RKO (cell line): ENCODE data around the gene FANCI.

Source experiments
- DNase-seq: peaks from one replicate; pipeline ENCODE4 v3.0.0-alpha.2; 2016; ENCODE audit warnings: low spot score

FANCI gene

DNA sequence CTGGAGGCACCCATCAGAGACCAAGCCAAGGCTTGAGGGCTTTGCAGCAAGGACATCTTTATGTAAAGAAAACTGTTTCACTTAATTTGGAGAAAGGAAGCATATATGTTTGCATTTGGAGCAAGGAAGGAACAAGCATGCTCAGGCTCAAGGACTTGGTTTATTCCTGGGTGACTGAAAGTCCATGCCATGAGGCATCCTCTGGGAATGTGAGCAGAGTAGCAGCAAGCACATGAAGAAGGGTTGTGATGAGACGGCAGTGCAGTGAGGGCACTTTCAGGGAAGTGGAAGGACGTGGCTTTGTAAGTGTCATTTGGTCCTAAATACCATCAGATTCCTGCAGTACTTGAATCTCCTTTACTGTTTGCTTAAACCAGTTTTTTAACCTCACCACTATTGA lies 64.0 kb downstream of the FANCI start:
- no peak for DNase-seq

DNA sequence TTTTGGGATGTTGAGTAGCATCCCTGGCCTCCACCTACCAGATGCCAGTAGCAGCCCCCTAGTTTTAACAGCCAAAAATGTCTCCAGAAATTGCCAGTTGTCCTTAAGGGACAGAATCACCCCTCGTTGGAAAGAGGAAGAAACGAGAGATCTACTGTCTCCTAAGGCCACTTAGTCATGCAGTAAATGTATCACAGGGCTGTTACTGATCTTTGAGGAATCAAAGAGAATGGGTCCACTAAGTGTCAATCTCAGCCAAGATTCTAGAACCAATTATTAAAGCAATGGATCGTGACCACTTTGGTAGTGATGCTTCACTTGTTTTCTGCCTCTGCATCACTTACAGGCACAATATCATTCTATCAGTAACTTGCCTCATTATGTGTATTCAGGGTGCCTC lies 64.5 kb downstream of the FANCI start:
- no peak for DNase-seq

DNA sequence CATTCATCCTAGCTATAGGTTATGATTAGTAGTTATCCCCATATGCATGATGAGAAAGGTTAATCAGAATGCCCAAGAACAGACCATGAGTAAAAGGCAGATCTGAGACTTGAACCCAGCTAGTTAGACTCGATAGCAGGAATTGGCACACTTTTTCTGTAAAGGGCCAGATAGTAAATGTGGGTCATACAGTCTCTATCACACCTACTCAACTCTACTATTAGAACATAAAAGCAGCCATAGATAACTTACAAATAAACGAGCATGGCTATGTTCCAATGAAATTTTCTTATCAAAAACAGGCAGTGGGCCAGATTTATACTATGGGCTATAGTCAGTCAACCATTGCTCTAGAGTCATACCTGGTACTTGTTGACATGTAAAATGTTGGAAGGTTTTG lies 66.2 kb downstream of the FANCI start:
- DNase-seq = no peak

DNA sequence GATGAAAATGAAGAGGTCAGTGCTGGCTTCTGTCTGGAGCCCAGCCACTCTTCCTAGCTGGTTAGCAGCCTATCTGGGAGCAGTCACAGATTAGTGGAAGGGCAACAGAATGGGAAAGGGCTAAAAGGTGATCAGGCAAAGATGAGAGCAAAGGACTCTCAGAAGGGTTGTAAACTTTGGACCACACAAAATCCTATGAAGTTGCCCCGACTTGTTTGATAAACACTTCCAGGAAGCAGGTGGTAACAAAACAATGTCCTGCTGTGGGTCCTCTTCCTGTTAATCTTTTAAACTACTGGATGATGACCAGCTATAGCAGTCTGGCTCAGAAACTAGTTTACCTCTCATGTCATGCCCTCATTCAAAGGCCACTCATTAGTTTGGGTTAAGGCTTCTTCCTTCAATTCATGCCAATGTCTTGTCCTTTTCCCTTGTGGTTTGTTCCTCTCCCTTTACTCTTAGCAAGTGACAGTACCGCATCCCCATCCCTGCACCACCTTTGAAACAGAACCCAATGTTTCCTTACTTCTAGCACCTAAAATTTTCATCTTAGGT lies 71.7 kb downstream of the FANCI start:
- no peak for DNase-seq

DNA sequence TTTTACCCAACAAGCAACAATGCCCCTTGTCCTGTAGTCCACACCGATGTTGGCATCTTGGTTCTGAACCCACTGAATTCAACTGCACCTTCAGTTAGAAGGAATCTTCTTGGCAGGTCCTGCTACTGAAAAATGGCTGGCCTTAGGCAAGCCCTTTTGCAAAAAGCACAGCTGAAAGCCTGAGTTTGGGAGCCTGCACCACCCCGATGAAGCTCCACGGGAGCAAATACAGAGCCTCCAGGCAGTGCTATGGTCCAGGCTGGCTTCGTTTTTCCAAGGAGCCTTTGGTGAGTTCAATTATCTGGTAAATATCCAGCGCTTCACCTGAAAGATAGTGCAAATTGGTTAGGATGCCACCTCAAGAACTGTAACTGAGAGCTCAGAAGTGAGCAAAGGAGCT lies 72.7 kb downstream of the FANCI start:
- DNase-seq = no peak

DNA sequence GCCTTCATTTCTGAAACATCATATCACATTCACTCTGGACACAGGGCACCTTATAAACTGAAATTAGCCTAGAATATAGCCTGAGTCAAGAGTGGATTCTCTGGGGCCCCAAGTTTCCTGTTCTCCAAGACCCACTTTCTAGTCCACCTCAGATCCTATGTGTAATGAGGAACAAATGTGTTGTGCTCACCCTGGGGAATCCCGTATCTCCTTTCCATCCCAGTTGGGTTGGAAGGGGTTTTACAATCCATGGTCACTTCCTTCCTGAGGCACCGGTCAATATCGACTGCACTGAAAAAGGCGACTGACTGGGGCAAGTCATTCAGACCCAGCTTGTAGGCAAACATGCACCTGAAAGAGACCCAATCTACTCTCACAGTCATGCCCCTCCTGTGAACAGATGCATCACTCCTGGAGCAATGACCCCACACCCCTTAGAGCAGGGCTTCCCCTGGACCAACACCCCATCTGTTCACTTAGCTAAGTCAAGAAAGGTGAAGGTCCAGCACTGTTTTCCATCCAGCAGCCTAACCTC lies 73.5 kb downstream of the FANCI start:
- no peak for DNase-seq

DNA sequence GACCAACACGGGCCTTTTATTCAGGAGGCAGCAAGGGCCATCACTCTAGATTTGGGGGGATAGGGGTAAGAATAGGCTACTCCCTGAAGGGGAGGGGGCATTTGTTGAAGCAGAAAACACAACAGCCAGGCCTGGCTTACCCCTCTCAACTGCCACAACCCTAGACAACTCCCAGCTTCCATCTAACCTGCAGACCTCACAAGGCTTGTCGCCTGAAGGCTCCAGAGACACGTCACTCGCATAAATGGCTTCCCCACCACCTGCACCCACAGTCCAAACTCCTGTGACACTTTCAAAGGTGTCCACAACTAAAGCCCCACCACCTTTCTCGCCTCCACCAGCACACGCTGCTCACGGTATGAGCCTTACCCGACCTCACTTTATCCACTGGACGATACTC lies 75.9 kb downstream of the FANCI start:
- no peak for DNase-seq

DNA sequence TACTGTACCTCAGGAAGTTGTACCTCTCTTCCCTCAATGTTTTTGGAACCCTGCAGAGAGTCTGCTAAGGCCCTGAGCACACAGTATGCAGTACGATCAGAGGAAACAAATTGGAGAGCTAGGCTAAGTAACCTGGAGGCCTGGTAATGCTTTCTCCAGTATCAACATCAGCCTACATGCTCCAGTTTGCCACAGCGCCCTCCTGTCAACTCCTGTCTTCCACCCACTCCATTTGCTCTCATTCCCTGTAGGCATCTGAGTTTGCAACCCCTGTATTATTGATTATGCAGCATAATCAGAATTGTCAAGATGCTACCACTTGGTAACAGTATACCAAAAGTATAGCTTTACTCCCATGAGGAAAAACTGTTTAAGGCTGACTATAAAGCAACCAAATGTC lies 76.4 kb downstream of the FANCI start:
- no peak for DNase-seq

DNA sequence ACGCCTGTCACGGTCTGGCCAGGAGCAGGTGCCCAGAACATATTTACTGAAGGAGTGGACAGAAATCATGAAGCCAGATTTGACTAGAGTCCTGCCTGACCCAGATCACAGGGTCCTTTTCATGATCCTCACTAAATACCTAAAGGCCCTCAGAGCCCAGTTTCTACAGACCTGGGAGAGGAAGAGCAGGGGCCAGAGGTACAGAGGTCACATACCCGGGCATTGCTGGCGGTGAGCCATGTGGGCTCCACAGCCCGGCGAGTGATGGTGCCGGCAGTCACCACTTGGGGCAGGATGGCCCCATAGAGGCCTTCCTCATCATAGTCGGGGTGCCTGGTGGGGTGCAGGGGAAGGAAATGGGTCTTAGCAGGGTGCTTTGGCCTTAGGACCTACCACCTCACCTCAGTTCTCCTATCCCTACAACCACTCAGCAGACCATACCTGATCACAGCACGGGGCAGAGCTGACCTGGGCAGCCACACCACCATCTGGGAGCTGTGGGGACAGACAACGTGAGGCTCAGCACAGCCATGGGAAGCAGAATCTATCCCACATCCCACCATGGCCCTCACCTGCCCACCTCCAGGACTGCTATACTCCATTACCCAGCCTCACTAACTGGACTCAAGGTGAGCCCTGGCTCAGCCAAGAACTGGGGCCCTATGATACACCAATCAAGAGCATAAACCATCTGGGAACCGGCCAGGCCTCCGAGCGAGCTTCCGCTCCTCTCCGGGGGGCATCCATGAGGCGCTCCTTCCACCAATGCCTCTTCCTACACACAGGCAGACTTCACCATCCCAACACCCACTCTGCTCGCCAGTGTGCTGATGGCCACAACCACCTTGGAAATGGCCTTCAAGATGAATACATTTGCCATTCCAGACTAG lies 78.0 kb downstream of the FANCI start:
- DNase-seq = peak; percentile 40

DNA sequence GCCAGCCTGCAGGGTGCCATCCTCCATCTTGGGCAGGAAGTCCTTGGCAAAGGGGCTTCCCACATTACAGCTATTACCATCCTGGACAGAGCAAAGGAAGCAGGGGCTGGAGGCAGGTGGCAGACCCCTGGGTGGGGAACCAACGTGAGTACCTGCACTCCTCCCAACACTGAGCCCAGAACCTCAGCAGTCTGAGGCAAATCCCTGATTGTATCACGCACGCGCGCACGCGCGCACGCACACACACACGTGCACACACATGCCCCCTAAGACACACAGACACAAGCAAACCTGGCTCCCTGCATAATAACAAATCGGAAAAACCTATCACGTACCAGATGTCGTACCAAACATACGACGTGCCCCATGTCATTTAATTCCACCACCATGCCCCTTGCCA lies 79.0 kb downstream of the FANCI start:
- DNase-seq = no peak

DNA sequence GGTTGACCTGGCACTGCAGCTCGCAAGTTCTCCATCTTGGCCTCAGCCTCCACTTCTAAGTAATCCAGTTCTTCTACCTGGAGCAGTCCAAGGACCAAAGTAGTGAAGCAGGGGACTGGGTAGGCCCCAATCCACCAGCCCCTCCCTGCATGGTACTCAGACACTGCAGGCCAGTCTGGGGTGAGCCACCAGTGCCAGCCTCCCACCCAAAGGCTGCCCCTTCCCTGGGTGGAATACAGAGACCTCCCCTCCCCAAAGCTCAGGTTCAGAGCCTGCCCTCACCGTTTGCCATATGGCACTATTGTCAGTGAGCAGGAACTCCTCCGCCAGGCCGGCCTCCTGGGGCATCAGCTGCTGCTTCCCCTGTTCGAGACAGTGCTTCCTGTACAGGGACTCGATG lies 80.0 kb downstream of the FANCI start:
- DNase-seq = no peak

DNA sequence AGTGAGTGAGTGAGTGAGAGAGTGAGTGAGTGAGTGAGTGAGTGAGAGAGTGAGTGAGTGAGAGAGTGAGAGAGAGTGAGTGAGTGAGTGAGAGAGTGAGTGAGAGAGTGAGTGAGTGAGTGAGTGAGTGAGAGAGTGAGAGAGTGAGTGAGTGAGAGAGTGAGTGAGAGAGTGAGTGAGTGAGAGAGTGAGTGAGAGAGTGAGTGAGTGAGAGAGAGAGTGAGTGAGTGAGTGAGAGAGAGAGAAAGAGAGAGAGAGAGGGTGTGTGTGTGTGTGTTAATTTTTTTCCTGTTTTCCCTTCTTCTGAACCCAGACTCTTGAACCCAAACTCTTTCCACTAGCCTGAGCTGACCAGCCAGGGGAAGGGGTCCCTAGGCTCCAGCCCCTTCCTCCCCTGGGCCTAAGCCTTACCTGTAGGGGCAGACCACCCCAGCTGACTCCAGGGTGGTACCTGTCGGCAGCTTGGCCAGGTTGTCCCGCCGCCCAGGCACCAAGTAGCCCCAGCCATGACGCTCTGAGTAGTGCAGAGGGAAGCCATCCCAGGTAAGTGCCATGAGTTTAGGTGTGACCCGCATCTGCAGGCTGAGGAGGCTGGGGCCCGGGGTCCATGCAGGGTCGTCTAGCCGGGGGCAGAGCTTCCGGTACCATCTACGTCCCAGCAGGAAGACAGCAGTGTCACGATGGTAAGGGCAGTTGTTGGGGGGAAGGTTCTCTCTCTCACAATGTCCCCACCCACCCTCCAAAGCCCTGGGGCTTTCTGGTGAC lies 81.4 kb downstream of the FANCI start:
- DNase-seq = no peak

DNA sequence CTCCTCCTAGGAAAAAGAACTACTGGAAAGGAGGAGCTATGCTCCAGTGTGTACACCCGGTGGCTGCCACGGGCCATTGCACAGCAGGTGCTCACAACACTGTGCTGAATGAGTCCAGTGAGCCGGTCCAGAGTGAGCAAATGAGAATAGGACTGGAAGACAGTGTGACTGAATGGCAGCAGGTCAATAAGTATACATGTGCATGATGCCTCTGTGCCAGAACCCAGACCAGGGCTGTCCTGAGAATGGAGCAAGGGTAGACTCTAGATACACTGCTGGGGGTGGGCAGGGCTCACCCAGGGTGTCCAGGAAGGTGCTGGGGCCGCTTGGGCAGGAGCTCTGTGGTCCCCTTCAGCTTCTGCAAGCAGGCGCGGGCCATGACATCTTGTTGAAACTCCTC lies 82.5 kb downstream of the FANCI start:
- DNase-seq = no peak

DNA sequence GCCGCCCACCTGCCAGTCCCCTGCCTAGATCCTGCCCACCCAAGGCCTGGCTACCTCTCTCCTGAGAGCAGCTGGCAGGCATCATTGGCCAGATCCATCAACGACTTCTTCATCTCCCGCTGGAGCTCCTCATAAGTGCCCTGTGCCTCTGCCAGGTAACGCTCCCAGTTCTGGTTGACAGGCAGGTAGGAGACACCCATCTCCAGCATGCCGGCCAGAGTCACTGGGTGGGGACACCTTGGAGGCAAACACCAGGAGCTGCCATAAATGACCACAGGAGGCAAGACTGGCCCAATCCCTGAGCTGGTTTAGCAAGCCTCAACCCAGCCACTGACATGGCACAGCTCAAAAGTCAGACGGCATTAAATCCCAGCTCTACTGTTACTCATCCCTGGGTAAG lies 83.3 kb downstream of the FANCI start:
- DNase-seq = no peak

DNA sequence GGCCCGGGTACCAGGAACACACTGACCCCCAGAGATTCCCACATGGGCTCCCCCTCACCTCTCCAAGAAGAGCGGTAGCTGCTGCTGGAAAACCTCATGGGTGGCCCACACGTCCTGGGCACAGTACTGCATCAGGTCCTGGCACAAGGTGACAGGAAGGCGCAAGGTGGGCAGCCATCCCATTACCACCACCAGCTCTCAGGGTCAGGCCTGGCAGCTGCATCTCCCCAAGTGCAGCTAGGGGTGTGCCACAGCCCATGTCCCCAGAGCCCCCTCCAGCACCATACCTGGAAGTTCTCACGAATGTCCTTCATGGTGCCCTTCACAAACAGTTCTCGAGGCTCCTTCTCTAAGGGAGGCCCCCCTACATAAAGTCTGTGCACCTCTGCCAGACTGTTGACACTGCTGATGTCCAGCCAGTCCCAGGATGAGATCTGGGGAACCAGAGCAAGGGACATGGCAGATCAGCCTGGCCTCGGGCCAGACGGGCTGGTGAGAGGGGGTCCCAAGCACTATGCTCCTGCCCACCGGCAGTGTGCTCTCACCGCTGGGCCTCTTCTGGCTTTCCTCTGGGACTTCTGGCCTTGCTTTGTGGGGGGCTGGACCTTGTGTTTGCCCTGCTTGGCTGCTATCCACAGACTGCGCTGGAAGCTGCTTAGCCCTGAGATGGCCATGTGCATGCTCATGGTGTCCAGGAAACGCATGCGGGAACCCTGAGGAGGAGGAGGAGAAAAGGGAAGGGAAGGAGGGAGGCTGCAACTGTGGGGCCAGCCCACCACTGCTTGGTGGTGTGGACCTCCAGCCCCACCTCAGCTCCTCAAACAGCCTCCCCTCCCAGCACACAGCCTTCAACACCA lies 84.8 kb downstream of the FANCI start:
- no peak for DNase-seq

DNA sequence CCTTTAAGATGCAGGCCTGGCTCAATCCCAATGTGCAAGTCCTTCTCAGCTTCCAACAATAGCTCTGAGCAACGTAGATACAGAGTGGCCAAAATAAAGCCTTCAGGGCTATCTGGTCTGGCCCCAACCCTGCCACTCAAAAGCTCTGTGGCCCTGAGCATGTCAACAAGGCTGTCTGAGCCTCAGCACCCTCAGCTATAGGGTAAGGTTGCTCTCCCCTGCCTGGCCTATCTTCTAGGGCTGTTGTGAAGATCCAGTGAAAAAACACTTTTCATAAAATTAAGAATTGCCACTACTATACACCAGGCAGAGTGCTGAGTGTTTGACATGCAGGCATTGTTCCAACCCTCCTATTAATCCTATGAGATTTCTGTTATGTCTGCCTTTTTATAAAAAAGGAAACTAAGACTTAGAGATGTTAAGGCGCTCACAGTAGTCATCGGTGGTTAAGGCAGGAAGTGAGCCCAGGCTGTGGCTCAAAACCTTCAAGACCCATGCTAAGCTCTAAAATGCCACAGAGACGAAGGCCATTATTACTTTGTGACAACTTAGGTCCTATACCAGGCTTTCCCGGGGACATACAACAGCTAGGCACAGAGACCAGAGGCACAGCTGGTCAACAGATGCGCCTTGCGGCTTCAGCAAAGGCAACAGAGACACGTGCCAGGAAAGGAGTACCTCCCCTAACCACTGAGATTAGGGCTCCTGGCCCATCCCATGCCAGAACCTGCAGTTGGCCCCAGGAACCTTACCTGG lies 85.7 kb downstream of the FANCI start:
- no peak for DNase-seq

DNA sequence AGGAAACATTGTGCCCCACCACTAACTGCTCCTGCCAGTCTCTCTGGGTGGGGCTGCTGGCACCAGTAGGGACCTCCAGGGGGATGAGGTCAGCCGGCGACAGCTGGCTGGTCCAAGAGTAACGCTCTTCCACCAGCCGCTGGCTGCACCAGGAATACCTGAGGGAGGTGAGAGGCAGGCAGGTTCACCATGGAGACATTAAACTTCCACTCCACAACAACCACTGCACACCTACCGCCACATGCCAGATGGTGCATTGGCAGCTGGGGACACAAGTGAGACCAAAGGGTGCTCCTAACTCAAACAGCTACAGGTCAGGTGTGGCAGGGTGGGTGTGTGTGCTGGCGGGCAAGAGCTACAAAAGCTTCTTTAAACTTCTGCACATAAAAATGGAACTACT lies 86.3 kb downstream of the FANCI start:
- DNase-seq = no peak

DNA sequence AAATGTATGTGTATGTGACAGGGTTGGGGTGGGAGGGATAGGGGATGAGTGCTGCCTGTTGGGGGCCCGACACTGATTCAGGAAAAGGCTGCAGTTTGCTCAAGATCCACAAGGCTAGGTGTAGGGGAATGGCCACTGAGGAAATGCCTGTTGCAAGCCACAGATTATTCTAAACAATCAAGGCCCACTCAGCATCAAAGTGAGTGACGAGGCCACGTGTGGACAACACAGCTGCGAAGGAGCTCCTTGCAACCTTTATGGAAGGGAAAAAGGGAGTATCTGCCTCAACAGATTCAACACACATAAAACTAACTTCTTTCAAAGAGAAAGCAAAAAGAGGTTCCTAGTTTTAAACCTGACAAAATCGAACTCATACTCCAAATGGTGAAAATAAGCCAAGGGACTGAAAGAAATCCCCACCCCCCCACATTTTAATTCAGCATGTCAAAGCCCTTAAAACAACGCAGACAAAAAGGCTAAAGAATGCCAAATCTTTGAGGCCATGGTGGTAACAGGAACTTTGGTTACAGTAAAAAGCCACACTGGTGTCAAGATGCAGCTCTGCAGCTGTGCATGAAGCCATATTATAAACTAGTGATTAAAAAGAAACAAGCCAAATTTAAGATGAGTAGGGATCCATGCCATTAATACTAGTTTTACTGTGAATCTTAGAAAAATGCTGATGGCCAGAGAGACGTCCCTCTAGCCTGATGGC lies 87.3 kb downstream of the FANCI start:
- DNase-seq = no peak

DNA sequence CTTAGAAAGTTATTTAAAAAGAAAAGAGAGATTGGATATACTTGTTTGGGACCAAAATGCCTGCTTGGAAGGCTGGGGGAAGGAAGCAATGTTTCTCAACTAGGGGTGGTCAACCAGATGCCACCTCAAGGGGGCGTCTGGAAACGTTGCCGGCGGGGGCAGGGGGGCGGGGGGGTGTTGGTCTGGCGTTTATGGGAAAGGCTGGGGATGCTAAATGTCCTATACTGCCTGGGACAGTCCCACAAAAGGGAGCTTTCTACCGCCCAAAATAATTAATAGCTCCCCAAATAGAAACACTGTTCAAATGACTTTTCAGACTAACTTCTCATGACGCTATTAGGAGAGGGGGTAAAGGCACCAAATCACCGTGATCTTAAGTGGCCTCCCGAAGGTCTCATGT lies 88.7 kb downstream of the FANCI start:
- DNase-seq = peak; percentile 48

DNA sequence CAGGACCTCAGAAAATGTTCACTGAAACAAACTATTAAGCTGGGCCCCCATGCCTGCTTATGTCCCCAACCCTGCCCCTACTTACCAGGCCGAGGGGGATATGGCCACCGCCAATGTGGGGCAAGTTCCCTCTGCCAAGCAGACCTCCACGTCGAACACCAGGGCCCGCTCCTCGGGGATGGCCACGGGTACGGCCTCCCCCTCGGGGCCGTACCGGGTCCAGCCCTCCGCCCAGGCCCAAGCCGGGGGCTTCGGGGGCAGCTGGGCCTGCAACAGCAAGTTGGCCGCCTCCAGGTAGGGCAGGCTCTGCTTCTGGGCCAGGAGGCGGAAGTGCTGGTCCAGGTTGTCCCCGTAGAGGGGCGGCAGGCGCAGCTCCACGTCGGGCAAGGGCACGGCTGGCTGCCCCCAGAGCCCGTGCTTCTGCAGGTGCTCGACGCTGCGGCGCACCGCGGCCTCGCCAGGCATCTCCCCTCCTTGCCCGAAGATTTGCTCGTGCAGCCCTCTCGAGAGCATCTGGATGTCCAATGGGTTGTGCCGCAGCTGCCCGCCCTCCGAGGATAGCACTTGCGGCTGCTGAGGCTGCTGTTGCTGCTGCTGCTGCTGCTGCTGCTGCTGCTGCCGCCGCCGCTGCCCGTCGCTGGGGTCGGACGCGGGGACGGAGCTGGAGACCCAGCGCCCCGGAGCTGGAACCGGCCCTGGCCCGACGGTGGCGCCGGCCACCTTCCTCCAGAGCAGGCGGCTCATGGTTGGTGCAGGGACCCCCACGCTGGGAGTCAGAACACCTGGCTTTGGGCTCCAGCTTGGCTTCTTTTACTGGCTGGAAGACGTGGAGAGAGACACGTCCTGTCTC lies 89.5 kb downstream of the FANCI start:
- DNase-seq = peak; percentile 25
